ENCODE results near the gene GFI1B.

The GFI1B gene

DNA sequence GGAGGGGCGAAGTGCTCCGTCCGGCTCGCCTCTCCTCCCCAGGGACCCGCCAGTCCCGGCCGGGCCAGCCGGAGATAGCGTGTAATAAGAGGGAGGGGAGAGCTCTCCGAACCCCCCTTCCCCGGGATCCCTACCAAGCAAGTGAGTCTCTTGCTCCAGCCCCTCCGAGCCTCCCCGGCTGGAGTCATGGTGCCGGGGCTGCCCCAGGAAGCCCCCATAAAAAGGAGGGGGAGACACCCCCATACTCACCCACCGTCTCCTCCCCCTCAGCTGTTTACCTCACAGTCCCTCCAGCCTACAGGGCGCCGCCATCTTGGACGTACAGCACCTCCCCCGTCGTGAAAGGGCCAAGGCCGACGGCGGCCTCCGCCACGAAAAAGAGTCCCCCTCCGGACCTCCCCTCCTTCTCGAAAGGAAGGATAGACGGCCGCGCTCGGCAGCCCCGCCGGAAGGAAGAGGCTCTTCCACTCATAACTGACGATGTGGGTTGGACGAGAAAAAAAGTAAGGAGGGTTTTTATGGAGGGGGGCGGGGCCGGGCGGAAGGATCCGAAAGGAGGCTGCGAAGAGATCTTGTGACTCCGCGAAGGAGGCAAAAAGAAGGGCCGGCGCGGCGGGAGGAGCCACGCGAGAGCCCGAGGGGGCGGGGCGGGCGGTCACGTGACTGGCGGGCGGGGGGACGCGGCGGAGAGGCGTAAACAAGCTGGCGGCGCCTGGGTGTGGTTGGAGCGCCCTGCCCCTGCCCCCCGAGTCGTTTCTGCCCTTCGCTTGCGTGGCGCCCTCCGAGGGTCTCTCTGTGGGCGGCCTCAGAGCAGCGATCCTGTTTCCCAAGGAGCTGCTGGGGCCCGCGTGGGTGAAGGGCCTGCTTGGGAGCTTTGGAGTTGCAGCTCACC lies 34.0 kb upstream of the GFI1B start, which contains the start of gene TSC1 (continued):
- TF ChIP-seq BCL6B (tag by site-specific recombination; IDR thresholded peaks at IDR 0.05) (0 out of 2 replicates have a peak, but pooled peaks have one; percentile 20), TCF7L2 (IDR thresholded peaks at IDR 0.05; ENCODE audit: borderline replicate concordance, low read depth, low read length) (no peak), ZNF76 (tag by site-specific recombination; IDR thresholded peaks at IDR 0.05; ENCODE audit: borderline replicate concordance, low read depth) (peak; percentile 89), GFI1B (tag by site-specific recombination; IDR thresholded peaks at IDR 0.05) (no peak), ZNF488 (tag by site-specific recombination; IDR thresholded peaks at IDR 0.05) (peak; percentile 44; the same call in 1 of the 2 replicates), ZNF658 (tag by site-specific recombination; IDR thresholded peaks at IDR 0.05) (no peak), ZBTB1 (tag by site-specific recombination; IDR thresholded peaks at IDR 0.05) (no peak), ZNF274 (IDR thresholded peaks at IDR 0.05; ENCODE audit: low read length) (no peak), ZNF274 (tag by site-specific recombination; IDR thresholded peaks at IDR 0.05; ENCODE audit: borderline replicate concordance) (no peak), ZNF449 (tag by site-specific recombination; IDR thresholded peaks at IDR 0.05) (peak; percentile 50; the same call in 1 of the 2 replicates), ZNF660 (tag by site-specific recombination; IDR thresholded peaks at IDR 0.05) (peak; percentile 90), BCL11B (tag by site-specific recombination; IDR thresholded peaks at IDR 0.05; ENCODE audit: low read depth) (no peak), ZNF423 (tag by site-specific recombination; IDR thresholded peaks at IDR 0.05) (peak; percentile 22; the same call in 1 of the 2 replicates), ZNF776 (tag by site-specific recombination; IDR thresholded peaks at IDR 0.05; ENCODE audit: borderline replicate concordance) (no peak), ZNF311 (tag by site-specific recombination; IDR thresholded peaks at IDR 0.05; ENCODE audit: borderline replicate concordance) (no peak), ZNF239 (tag by site-specific recombination; IDR thresholded peaks at IDR 0.05) (no peak), ZNF184 (tag by site-specific recombination; IDR thresholded peaks at IDR 0.05) (peak; percentile 85; the same call in 1 of the 2 replicates), ZEB2 (tag by site-specific recombination; IDR thresholded peaks at IDR 0.05) (peak; percentile 90), ZNF629 (tag by site-specific recombination; IDR thresholded peaks at IDR 0.05) (peak; percentile 93), FEZF1 (tag by site-specific recombination; IDR thresholded peaks at IDR 0.05) (peak; percentile 48)
- TF ChIP-seq, protein P1, sequence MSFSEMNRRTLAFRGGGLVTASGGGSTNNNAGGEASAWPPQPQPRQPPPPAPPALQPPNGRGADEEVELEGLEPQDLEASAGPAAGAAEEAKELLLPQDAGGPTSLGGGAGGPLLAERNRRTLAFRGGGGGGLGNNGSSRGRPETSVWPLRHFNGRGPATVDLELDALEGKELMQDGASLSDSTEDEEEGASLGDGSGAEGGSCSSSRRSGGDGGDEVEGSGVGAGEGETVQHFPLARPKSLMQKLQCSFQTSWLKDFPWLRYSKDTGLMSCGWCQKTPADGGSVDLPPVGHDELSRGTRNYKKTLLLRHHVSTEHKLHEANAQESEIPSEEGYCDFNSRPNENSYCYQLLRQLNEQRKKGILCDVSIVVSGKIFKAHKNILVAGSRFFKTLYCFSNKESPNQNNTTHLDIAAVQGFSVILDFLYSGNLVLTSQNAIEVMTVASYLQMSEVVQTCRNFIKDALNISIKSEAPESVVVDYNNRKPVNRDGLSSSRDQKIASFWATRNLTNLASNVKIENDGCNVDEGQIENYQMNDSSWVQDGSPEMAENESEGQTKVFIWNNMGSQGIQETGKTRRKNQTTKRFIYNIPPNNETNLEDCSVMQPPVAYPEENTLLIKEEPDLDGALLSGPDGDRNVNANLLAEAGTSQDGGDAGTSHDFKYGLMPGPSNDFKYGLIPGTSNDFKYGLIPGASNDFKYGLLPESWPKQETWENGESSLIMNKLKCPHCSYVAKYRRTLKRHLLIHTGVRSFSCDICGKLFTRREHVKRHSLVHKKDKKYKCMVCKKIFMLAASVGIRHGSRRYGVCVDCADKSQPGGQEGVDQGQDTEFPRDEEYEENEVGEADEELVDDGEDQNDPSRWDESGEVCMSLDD (tag by site-specific recombination; IDR thresholded peaks at IDR 0.05) = peak; percentile 90
- TF ChIP-seq, protein P2, sequence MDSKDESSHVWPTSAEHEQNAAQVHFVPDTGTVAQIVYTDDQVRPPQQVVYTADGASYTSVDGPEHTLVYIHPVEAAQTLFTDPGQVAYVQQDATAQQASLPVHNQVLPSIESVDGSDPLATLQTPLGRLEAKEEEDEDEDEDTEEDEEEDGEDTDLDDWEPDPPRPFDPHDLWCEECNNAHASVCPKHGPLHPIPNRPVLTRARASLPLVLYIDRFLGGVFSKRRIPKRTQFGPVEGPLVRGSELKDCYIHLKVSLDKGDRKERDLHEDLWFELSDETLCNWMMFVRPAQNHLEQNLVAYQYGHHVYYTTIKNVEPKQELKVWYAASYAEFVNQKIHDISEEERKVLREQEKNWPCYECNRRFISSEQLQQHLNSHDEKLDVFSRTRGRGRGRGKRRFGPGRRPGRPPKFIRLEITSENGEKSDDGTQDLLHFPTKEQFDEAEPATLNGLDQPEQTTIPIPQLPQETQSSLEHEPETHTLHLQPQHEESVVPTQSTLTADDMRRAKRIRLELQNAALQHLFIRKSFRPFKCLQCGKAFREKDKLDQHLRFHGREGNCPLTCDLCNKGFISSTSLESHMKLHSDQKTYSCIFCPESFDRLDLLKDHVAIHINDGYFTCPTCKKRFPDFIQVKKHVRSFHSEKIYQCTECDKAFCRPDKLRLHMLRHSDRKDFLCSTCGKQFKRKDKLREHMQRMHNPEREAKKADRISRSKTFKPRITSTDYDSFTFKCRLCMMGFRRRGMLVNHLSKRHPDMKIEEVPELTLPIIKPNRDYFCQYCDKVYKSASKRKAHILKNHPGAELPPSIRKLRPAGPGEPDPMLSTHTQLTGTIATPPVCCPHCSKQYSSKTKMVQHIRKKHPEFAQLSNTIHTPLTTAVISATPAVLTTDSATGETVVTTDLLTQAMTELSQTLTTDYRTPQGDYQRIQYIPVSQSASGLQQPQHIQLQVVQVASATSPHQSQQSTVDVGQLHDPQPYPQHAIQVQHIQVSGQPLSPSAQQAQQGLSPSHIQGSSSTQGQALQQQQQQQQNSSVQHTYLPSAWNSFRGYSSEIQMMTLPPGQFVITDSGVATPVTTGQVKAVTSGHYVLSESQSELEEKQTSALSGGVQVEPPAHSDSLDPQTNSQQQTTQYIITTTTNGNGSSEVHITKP (tag by site-specific recombination; IDR thresholded peaks at IDR 0.05) = peak; percentile 95
- TF ChIP-seq, protein P3, sequence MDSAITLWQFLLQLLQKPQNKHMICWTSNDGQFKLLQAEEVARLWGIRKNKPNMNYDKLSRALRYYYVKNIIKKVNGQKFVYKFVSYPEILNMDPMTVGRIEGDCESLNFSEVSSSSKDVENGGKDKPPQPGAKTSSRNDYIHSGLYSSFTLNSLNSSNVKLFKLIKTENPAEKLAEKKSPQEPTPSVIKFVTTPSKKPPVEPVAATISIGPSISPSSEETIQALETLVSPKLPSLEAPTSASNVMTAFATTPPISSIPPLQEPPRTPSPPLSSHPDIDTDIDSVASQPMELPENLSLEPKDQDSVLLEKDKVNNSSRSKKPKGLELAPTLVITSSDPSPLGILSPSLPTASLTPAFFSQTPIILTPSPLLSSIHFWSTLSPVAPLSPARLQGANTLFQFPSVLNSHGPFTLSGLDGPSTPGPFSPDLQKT (IDR thresholded peaks at IDR 0.05; ENCODE audit: borderline replicate concordance, low read depth, low read length) = no peak
- TF ChIP-seq, protein P4, sequence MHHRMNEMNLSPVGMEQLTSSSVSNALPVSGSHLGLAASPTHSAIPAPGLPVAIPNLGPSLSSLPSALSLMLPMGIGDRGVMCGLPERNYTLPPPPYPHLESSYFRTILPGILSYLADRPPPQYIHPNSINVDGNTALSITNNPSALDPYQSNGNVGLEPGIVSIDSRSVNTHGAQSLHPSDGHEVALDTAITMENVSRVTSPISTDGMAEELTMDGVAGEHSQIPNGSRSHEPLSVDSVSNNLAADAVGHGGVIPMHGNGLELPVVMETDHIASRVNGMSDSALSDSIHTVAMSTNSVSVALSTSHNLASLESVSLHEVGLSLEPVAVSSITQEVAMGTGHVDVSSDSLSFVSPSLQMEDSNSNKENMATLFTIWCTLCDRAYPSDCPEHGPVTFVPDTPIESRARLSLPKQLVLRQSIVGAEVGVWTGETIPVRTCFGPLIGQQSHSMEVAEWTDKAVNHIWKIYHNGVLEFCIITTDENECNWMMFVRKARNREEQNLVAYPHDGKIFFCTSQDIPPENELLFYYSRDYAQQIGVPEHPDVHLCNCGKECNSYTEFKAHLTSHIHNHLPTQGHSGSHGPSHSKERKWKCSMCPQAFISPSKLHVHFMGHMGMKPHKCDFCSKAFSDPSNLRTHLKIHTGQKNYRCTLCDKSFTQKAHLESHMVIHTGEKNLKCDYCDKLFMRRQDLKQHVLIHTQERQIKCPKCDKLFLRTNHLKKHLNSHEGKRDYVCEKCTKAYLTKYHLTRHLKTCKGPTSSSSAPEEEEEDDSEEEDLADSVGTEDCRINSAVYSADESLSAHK (tag by site-specific recombination; IDR thresholded peaks at IDR 0.05) = peak; percentile 52; the same call in 1 of the 2 replicates
